ENCODE results near the gene TRIP4.
"Not testable (repeated sequence)": the region's sequence is repeated elsewhere in the genome, so short reads cannot be mapped to it uniquely, and the experiment has no call there.

The TRIP4 gene

GRCh38 chr15:64387562-64388168 lies at the start of gene TRIP4:
TSS of gene TRIP4 (plus strand) at chr15:64387836. CDS start at chr15:64387864, 28 bp downstream.
- peak; percentile 95 for DNase-seq

DNA sequence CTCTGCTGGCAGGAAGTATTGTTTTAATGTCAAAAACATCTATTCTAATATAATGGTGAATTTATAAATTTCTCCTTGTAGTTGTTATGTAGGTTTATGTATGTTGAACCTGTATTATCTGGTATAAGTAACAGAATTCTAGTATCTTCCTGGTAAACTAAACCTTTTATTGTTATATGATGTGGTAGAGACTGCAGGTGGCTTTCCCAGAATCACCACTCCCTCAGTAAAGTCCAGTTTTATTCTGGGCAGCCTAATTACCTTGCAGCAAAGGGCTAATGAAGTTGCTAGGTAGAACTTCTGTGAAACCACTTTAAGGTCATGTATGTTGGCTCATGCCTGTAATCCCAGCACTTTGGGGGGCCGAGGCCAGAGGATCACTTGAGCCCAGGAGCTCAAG lies 47.3 kb upstream of the TRIP4 start:
- DNase-seq = no peak

DNA sequence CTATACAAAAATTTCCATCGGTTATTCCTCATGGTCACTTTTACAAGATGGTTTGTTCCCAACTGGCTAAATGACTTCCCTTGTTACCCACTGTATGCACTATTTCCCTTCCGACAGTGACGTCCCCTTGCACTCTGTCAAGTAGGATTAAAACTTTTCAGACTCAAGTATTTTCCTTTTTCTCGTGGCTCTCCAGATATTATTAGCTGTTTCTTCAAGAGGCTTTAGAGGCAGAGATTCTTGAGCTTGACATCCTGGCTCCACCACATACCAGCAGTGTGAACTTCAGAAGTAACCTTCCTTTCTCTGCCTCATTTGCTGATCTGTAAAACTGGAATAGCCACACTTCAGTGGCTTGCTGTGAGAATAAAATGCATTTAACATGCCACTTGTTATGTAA lies 45.7 kb upstream of the TRIP4 start:
- no peak for DNase-seq

DNA sequence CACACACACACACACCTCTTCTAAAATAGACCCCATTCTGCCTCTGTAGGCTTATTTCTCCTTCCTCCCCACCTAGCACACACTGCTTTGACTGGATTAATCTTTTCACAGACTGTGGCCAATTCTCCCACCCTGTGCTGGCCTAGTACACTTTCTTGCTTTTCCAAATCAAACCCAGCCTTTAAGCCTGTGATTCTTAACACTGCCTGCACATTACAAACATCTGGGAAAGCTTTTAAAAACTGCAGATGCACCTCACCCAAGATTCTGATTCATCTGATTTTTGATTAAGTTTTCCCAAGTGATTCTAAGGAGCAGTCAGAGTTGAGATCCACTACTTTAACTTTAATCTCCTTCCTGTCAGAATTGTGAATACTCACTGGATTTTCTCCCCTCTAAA lies 44.4 kb upstream of the TRIP4 start:
- no peak for DNase-seq

GRCh38 chr15:64343841-64344240 lies 43.8 kb upstream of the TRIP4 start:
- DNase-seq = no peak

DNA sequence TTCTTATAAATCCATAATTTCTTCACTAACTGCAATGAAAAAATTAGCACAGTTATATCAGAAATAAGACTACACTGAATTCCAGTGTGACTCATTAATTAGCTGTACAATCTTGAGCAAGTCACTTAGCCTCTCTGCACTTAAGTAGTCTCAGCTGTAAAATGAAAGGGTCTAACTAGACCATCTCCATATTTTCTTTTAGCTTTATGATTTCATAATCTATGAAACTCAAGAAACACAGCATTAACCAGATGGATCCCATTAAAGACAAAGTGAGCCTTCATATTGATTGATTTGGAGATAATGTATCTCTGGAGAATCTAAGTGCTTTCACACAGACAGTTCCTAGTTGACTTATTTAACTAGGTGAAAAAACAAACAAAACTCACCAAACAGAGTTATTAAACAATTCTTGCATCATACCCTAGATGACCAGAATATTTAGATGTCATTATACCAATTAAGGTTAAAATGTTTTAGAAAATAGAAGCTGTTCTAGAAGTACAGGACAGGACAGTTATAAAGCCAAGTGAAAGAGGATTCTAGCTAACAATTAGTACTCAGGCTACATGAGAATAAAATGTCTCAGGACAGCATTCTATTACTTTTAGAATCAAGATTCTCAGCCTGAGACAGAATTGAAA lies 42.9 kb upstream of the TRIP4 start:
- no peak for DNase-seq

GRCh38 chr15:64346242-64346641 lies 41.4 kb upstream of the TRIP4 start:
- DNase-seq = not testable (repeated sequence)

- DNase-seq = no peak
Measured at GRCh38 chr15:64348455-64348854, 39.2 kb upstream of the TRIP4 start.

- no peak for DNase-seq
Measured at GRCh38 chr15:64349375-64349774, 38.3 kb upstream of the TRIP4 start.

- no peak for DNase-seq
Measured at GRCh38 chr15:64351265-64351664, 36.4 kb upstream of the TRIP4 start.

- DNase-seq = no peak
Measured at GRCh38 chr15:64354688-64355344, 32.8 kb upstream of the TRIP4 start.

GRCh38 chr15:64355348-64355943 lies 32.2 kb upstream of the TRIP4 start:
- no peak for DNase-seq

DNA sequence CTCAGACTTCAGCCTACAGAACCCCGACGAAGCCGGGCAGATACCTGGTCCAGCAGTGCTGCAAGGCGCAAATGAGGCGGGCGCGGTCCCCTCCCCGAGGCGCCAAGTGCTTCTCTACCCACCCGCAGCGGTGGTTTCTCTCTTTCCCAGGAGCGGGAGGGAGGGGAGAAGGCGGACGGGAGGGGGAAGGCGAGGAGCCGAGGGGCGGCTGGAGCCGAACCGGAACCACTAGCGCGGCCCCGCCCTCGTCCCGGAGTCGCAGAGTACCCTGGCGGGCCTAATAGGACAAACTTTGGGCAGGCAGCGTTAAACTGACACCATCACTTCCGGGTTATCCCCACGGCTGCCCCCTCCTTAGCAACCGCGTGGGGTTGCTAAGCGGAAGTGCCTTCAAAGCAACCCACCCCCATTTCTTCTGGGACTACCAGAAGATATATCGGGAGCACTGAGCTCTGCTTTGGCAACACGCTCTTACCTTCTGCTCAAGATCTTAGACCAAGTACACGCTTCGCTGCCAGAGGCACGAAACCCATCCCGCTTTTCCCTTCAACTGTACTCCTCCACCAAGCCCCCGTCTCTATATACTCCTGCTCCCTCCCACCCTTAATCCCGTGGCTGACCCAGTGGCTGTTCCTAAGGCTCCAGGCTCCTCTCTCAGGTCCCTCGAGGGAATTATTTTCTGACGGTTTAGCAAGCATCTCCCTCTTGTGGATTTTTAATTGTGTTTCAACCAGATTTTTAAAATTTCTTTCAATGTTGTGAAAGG lies 31.5 kb upstream of the TRIP4 start, which contains the start of gene CSNK1G1:
CSNK1G1 (minus strand) TSS at position 230 of the 766 bp plus-strand sequence. CDS start 55,674 bp downstream, outside the sequence.
- peak; percentile 89 for DNase-seq

DNA sequence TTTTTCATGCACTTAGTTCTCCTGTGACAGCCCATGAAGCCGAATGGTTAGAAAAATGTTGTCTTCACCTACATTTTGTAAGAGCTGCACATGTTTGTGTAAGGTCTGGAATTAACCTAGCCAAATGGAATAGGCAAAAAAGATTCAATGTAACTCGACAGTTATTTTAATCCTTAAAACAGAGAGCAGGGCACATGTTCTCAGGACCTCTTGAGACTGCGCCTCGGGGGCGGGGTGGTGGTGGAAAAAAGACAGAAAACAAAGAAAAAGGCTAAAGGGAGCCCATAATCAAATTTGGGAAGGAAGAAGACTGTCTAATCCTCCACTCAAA lies 31.0 kb upstream of the TRIP4 start:
- no peak for DNase-seq

DNA sequence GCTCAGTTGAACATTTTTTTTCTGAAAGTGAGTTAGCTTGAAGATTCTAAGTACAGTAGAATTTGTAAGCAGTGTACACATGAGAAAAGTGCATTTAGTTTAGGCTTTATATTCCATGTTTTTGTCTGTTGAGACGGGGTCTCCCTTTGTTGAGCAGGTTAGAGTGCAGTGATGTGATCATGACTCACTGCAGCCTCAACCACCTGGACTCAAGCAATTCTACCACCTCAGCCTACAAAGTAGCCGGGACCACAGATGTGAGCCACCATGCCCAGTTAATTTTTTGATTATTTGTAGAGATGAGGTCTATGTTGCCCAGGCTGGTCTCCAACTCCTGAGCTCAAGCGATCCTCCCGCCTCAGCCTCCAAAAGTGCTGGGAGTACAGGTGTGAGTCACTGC lies 26.4 kb upstream of the TRIP4 start:
- no peak for DNase-seq

- no peak for DNase-seq
Measured at GRCh38 chr15:64369078-64369607, 18.5 kb upstream of the TRIP4 start.

- DNase-seq = not testable (repeated sequence)
Measured at GRCh38 chr15:64371383-64371782, 16.3 kb upstream of the TRIP4 start.

- DNase-seq = no peak
Measured at GRCh38 chr15:64373360-64373759, 14.3 kb upstream of the TRIP4 start.

- DNase-seq = no peak
Measured at GRCh38 chr15:64379216-64379960, 8.2 kb upstream of the TRIP4 start.

GRCh38 chr15:64380130-64380870 lies 7.3 kb upstream of the TRIP4 start:
- not testable (repeated sequence) for DNase-seq

GRCh38 chr15:64381000-64381751 lies 6.5 kb upstream of the TRIP4 start, which contains the start of gene PCLAF:
TSS of gene PCLAF (minus strand) at chr15:64381441. CDS start at chr15:64381371, 70 bp downstream.
- DNase-seq = peak; percentile 92
